ENCODE measurements around the gene NPR2. TPM values are rescaled to one million over a fixed set of nuclear protein-coding genes. Genes with fewer than 3 reads are reported as not detected.

The NPR2 gene
- total and polyA plus RNA-seq, 9 donors = 5.5 to 54.4 (median 18.0) TPM

DNA sequence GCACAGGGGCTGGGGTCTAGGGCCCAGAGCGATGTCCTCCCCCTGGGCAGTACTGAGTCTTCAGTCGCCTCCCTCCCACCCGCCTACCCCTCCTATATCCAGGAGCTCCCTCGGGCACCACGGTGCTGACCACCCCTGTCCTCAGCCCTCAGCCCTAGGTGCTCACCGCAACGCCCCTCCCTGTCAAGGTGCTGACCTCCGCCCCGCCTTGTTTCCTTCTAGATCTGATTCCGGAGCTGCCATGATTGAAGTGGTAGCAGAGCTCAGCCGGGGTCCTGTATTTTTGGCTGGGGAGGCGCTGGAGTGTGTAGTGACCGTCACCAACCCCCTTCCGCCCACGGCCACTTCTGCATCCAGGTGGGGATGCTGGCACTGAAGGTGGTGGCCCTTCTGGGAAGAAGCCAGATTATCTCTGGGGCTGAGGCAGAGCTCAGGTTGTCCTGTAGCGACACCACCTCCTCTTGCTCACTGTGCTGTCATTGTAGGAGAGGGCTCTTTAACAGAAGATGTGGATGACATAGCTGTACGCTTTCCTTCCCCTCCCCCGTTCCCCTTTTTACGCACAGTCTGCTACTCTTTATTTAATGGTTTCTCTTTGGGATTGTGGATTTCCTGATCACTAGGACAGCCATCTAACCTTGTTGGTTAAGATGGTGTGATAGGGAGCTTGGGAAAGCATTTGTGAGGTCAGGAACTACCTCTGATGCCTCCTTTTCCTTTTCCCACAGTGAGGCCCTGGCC is 41.7 kb upstream of the NPR2 start:
- TF ChIP-seq, protein P1, sequence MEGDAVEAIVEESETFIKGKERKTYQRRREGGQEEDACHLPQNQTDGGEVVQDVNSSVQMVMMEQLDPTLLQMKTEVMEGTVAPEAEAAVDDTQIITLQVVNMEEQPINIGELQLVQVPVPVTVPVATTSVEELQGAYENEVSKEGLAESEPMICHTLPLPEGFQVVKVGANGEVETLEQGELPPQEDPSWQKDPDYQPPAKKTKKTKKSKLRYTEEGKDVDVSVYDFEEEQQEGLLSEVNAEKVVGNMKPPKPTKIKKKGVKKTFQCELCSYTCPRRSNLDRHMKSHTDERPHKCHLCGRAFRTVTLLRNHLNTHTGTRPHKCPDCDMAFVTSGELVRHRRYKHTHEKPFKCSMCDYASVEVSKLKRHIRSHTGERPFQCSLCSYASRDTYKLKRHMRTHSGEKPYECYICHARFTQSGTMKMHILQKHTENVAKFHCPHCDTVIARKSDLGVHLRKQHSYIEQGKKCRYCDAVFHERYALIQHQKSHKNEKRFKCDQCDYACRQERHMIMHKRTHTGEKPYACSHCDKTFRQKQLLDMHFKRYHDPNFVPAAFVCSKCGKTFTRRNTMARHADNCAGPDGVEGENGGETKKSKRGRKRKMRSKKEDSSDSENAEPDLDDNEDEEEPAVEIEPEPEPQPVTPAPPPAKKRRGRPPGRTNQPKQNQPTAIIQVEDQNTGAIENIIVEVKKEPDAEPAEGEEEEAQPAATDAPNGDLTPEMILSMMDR (IDR thresholded peaks at IDR 0.05) = no peak
- TF ChIP-seq EP300 (IDR thresholded peaks at IDR 0.05) (no peak), POLR2A (IDR thresholded peaks at IDR 0.05) (no peak)
- H3K4me1 ChIP-seq (ENCODE audit: insufficient read depth) = peaks cover 22% of the 10 kb centered on the region
- intact Hi-C loops (cut with DNase I) = loop anchor here in 1 of 4 donors (10.0 kb wide), 1 partner anchor 1715 kb away; the partner anchor contains the start of gene ZBTB5
- H3K9me3 ChIP-seq = no peaks in the 10 kb centered on the region
- WGBS, 3 donors = 3 to 5% (median 4%) methylated on average over 19 of the region's 19 CpGs
- H3K27ac ChIP-seq = peak overlapping the region; percentile 69 to 88
- peak overlapping the region; percentile 80 for H3K4me3 ChIP-seq
- peak in 1 of 5 donors; percentile 45 for DNase-seq
- H3K36me3 ChIP-seq = no peaks in the 10 kb centered on the region
- no peaks in the 10 kb centered on the region for H3K27me3 ChIP-seq

DNA sequence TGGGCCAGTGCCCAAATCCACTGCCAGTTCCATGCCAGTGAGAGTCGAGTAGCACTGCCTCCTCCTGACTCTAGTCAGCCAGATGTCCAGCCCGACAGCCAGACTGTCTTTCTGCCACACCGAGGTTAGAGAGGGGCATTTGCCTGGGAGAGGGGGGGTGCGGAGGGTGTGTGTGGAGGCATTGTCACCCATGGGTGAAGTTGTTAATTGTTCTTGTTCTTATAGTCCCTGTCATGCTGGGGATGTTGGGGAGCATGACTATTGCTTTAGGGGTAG is 41.2 kb upstream of the NPR2 start:
- no peaks in the 10 kb centered on the region for H3K9me3 ChIP-seq
- intact Hi-C loops (cut with DNase I) = loop anchor here in 1 of 4 donors (10.0 kb wide), 1 partner anchor 1715 kb away; the partner anchor contains the start of gene ZBTB5
- no peaks in the 10 kb centered on the region for H3K36me3 ChIP-seq
- H3K27me3 ChIP-seq = no peaks in the 10 kb centered on the region
- H3K27ac ChIP-seq = no peak overlapping the region
- H3K4me3 ChIP-seq = no peak overlapping the region
- no peak for DNase-seq
- peaks cover 22% of the 10 kb centered on the region for H3K4me1 ChIP-seq (ENCODE audit: insufficient read depth)
- WGBS, 3 donors = 49 to 61% (median 54%) methylated on average over 4 of the region's 4 CpGs
- TF ChIP-seq POLR2A (IDR thresholded peaks at IDR 0.05) = no peak
- TF ChIP-seq EP300 (IDR thresholded peaks at IDR 0.05) = no peak
- TF ChIP-seq, protein P1 (IDR thresholded peaks at IDR 0.05) = no peak

DNA sequence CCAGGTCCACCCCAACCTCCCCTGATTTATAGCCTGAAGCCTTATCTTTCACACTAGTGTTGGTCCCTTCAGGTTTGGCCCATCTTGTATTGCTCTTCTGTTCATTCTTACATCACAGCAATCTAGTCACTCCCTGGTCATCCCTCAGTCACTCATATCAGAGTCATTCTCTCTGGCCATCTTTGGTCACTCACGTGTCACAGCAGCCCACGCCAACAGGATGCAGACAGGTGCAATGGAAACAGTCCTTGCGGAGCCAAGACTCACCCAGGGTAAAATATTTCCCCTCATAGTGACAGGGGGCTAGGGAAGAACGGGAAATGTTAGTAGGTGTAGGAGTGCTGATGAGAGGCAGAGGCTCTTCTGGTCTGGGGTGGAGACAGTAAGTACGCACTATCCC is 37.9 kb upstream of the NPR2 start:
- peaks cover 9% of the 10 kb centered on the region for H3K4me1 ChIP-seq (ENCODE audit: insufficient read depth)
- H3K4me3 ChIP-seq = no peak overlapping the region
- 85 to 88% (median 85%) methylated on average over 5 of the region's 5 CpGs for WGBS, 3 donors
- TF ChIP-seq, protein P1 (IDR thresholded peaks at IDR 0.05) = no peak
- TF ChIP-seq POLR2A (IDR thresholded peaks at IDR 0.05) (no peak), EP300 (IDR thresholded peaks at IDR 0.05) (no peak)
- no peaks in the 10 kb centered on the region for H3K27me3 ChIP-seq
- intact Hi-C loops (cut with DNase I) = loop anchor here in 1 of 4 donors (10.0 kb wide), 1 partner anchor 1711 kb away; the partner anchor contains the start of gene ZBTB5
- H3K9me3 ChIP-seq = no peaks in the 10 kb centered on the region
- H3K36me3 ChIP-seq = no peaks in the 10 kb centered on the region
- no peak for DNase-seq
- no peak overlapping the region for H3K27ac ChIP-seq

DNA sequence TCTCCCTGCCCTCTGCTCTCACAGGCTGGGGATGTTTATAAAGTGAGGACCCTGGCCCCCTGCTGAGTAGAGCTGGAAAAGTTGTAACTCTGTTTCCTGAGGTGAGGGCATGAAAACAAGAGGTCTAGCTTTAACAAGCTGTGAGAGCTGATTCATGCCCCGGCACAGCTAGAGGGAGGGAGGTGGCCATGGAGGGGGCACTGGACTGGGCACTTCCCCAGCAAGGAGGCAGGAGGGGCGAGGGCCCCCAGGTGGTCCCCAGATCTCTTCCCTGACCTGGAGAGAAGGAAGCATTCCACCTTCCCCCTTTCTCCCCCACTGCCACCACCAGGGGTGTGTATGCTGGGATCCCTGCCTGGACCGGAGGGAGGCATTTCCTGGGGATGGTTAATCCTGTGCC is 37.1 kb upstream of the NPR2 start, which contains the start of gene MSMP:
MSMP (minus strand) TSS at position 13 of the 400 bp plus-strand sequence. CDS start 147 bp downstream, outside the sequence.
- Histone ChIP-seq H3K4me3 (no peak within 1 kb of the TSS), H3K27ac (no peak within 1 kb of the TSS), H3K27me3 (no peaks in the 10 kb centered on the region), H3K9me3 (no peaks in the 10 kb centered on the region), H3K36me3 (no peaks in the 10 kb centered on the region), H3K4me1 (ENCODE audit: insufficient read depth) (peaks cover 12% of the 10 kb centered on the region)
- intact Hi-C loops (cut with DNase I) = loop anchor here in 1 of 4 donors (10.0 kb wide), 1 partner anchor 1711 kb away; the partner anchor contains the start of gene ZBTB5
- WGBS, 3 donors = 41 to 77% (median 58%) methylated on average over 3 of the region's 3 CpGs
- no peak for DNase-seq
- TF ChIP-seq EP300 (IDR thresholded peaks at IDR 0.05) (no peak), POLR2A (IDR thresholded peaks at IDR 0.05) (no peak)
- TF ChIP-seq, protein P1 (IDR thresholded peaks at IDR 0.05) = no peak
